ENCODE data around the gene AP1S1. TPM values are rescaled to one million over a fixed set of nuclear protein-coding genes. Genes with fewer than 3 reads are reported as not detected.
A peak's percentile ranks its signal among the peaks of the same experiment; 100 is the strongest.

The AP1S1 gene
- total and polyA plus RNA-seq, 2 of the 13 experiments (the other 11 are each of a cell fraction or from before 2014, with no cell fraction given), result 57.5 to 68.1 TPM

GRCh38 chr7:101200862-101201599 is 46.8 kb downstream of the AP1S1 start, which contains the start of gene MOGAT3 (continued):
- TF ChIP-seq SAP130 (CRISPR knock-in tag; IDR thresholded peaks at IDR 0.05; ENCODE audit: low read depth) (peak; percentile 93), ELF4 (CRISPR knock-in tag; IDR thresholded peaks at IDR 0.05; ENCODE audit: borderline replicate concordance) (0 out of 2 replicates have a peak, but pooled peaks have one; percentile 67), ZFX (CRISPR knock-in tag; IDR thresholded peaks at IDR 0.05; ENCODE audit: low read depth) (peak; percentile 47; the same call in 1 of the 2 replicates), GPN1 (CRISPR knock-in tag; IDR thresholded peaks at IDR 0.05; ENCODE audit: borderline replicate concordance) (no peak), ZNF678 (CRISPR knock-in tag; IDR thresholded peaks at IDR 0.05) (0 out of 2 replicates have a peak, but pooled peaks have one; percentile 34), ZNF670 (CRISPR knock-in tag; IDR thresholded peaks at IDR 0.05; ENCODE audit: borderline replicate concordance) (peak; percentile 89), ZFP82 (CRISPR knock-in tag; IDR thresholded peaks at IDR 0.05; ENCODE audit: borderline replicate concordance) (peak; percentile 24; the same call in 1 of the 2 replicates), FOXK2 (IDR thresholded peaks at IDR 0.05) (peak; percentile 53; the same call in 1 of the 2 replicates), KMT2A (CRISPR knock-in tag; IDR thresholded peaks at IDR 0.05) (peak; percentile 43; the same call in 1 of the 2 replicates), CCDC6 (CRISPR knock-in tag; IDR thresholded peaks at IDR 0.05) (0 out of 2 replicates have a peak, but pooled peaks have one; percentile 51), HNF4A (CRISPR knock-in tag; IDR thresholded peaks at IDR 0.05) (peak; percentile 94), BRF2 (CRISPR knock-in tag; IDR thresholded peaks at IDR 0.05) (no peak), POLR2AphosphoS5 (IDR thresholded peaks at IDR 0.05; ENCODE audit: low read depth, low read length) (peak; percentile 99), ZFP91 (CRISPR knock-in tag; IDR thresholded peaks at IDR 0.05; ENCODE audit: borderline replicate concordance) (peak; percentile 17; the same call in 1 of the 2 replicates), MBD4 (IDR thresholded peaks at IDR 0.05; ENCODE audit: borderline replicate concordance, low read length) (no peak), ZNF639 (CRISPR knock-in tag; conservative IDR thresholded peaks at IDR 0.05) (0 out of 2 replicates have a peak, but pooled peaks have one; percentile 56), NR2C2 (CRISPR knock-in tag; IDR thresholded peaks at IDR 0.05; ENCODE audit: borderline replicate concordance) (peak; percentile 85), ZMAT3 (CRISPR knock-in tag; conservative IDR thresholded peaks at IDR 0.05) (peak; percentile 30)
- TF ChIP-seq, protein P1, sequence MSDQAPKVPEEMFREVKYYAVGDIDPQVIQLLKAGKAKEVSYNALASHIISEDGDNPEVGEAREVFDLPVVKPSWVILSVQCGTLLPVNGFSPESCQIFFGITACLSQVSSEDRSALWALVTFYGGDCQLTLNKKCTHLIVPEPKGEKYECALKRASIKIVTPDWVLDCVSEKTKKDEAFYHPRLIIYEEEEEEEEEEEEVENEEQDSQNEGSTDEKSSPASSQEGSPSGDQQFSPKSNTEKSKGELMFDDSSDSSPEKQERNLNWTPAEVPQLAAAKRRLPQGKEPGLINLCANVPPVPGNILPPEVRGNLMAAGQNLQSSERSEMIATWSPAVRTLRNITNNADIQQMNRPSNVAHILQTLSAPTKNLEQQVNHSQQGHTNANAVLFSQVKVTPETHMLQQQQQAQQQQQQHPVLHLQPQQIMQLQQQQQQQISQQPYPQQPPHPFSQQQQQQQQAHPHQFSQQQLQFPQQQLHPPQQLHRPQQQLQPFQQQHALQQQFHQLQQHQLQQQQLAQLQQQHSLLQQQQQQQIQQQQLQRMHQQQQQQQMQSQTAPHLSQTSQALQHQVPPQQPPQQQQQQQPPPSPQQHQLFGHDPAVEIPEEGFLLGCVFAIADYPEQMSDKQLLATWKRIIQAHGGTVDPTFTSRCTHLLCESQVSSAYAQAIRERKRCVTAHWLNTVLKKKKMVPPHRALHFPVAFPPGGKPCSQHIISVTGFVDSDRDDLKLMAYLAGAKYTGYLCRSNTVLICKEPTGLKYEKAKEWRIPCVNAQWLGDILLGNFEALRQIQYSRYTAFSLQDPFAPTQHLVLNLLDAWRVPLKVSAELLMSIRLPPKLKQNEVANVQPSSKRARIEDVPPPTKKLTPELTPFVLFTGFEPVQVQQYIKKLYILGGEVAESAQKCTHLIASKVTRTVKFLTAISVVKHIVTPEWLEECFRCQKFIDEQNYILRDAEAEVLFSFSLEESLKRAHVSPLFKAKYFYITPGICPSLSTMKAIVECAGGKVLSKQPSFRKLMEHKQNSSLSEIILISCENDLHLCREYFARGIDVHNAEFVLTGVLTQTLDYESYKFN (CRISPR knock-in tag; conservative IDR thresholded peaks at IDR 0.05), result peak; percentile 94
- TF ChIP-seq, protein P2, sequence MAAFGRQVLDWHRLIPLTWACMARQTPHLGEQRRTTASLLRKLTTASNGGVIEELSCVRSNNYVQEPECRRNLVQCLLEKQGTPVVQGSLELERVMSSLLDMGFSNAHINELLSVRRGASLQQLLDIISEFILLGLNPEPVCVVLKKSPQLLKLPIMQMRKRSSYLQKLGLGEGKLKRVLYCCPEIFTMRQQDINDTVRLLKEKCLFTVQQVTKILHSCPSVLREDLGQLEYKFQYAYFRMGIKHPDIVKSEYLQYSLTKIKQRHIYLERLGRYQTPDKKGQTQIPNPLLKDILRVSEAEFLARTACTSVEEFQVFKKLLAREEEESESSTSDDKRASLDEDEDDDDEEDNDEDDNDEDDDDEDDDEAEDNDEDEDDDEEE (CRISPR knock-in tag; IDR thresholded peaks at IDR 0.05), result no peak

Measured in HepG2 (cell line).